Right atrium auricular region (tissue), 2 donors: ENCODE data around the gene CSRP1. TPM values are rescaled to one million over a fixed set of nuclear protein-coding genes. Genes with fewer than 3 reads are reported as not detected.
"Not testable (repeated sequence)": the region's sequence is repeated elsewhere in the genome, so short reads cannot be mapped to it uniquely, and the experiment has no call there.

Experiments
- DNase-seq: peaks from one replicate; pipeline ENCODE4 v3.0.0-alpha.2; 2019; ENCODE audit warnings: low spot score
- H3K27ac ChIP-seq, 2 donors: fragments of 200-600 bp; sonication (generic); 1 replicate in 1 of 2; 2 replicates in 1 of 2; pipeline ENCODE4 v1.5.1; 2016 to 2019
- H3K27me3 ChIP-seq, 2 donors: fragments of 200-600 bp; sonication (generic); one replicate each; pipeline versions ENCODE4 v1.5.1 to v1.6.0; 2017 to 2019
- H3K36me3 ChIP-seq: fragments of 200-600 bp; sonication (generic); one replicate; pipeline ENCODE4 v1.5.1; 2016
- H3K4me1 ChIP-seq, 2 donors: fragments of 200-600 bp; sonication (generic); one replicate each; pipeline versions ENCODE4 v1.5.1 to v1.6.0; 2017 to 2019
- H3K4me3 ChIP-seq, 2 donors: fragments of 200-600 bp; sonication (generic); 1 replicate in 1 of 2; 2 replicates in 1 of 2; pipeline ENCODE4 v1.5.1; 2017 to 2019; ENCODE audit warnings: mild to moderate bottlenecking in 1 of 2, moderate library complexity in 1 of 2
- H3K9me3 ChIP-seq, 2 donors: fragments of 200-600 bp; sonication (generic); one replicate each; pipeline ENCODE4 v1.5.1; 2019
- total RNA-seq, 2 donors: library from RNA; depleted of rRNA; stranded (reverse); fragments of >200 nt; gene quantifications; one replicate each; pipeline ENCODE4 v1.1.0, GENCODE V29; 2016
- TF ChIP-seq, protein P1 (sequence below), 2 donors: fragments of 200-600 bp; sonication (generic); IDR thresholded peaks; one replicate each; pipeline ENCODE4 v1.5.1; 2019; ENCODE audit warnings: antibody characterized with exemption in 2 of 2

Gene CSRP1
- total RNA-seq, 2 donors from 2014 or later = 138 to 719 TPM

- Histone ChIP-seq H3K4me3 (no peak overlapping the region), H3K36me3 (no peaks in the 10 kb centered on the region), H3K27me3 (no peaks in the 10 kb centered on the region), H3K27ac (no peak overlapping the region), H3K4me1 (peaks cover 0 to 18% of the 10 kb centered on the region in 2 donors), H3K9me3 (peaks cover 0 to 5% of the 10 kb centered on the region in 2 donors)
- TF ChIP-seq, protein P1, sequence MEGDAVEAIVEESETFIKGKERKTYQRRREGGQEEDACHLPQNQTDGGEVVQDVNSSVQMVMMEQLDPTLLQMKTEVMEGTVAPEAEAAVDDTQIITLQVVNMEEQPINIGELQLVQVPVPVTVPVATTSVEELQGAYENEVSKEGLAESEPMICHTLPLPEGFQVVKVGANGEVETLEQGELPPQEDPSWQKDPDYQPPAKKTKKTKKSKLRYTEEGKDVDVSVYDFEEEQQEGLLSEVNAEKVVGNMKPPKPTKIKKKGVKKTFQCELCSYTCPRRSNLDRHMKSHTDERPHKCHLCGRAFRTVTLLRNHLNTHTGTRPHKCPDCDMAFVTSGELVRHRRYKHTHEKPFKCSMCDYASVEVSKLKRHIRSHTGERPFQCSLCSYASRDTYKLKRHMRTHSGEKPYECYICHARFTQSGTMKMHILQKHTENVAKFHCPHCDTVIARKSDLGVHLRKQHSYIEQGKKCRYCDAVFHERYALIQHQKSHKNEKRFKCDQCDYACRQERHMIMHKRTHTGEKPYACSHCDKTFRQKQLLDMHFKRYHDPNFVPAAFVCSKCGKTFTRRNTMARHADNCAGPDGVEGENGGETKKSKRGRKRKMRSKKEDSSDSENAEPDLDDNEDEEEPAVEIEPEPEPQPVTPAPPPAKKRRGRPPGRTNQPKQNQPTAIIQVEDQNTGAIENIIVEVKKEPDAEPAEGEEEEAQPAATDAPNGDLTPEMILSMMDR (IDR thresholded peaks at IDR 0.05) = no peak
- DNase-seq = no peak
Observed at GRCh38 chr1:201528631-201529252, 21.8 kb upstream of the CSRP1 start.

GRCh38 chr1:201527879-201528278, 21.0 kb upstream of the CSRP1 start:
- TF ChIP-seq, protein P1 (IDR thresholded peaks at IDR 0.05) = no peak
- Histone ChIP-seq H3K9me3 (peaks cover 0 to 5% of the 10 kb centered on the region in 2 donors), H3K27ac (no peak overlapping the region), H3K4me1 (peaks cover 0 to 18% of the 10 kb centered on the region in 2 donors), H3K4me3 (no peak overlapping the region), H3K36me3 (no peaks in the 10 kb centered on the region), H3K27me3 (no peaks in the 10 kb centered on the region)
- no peak for DNase-seq

DNA sequence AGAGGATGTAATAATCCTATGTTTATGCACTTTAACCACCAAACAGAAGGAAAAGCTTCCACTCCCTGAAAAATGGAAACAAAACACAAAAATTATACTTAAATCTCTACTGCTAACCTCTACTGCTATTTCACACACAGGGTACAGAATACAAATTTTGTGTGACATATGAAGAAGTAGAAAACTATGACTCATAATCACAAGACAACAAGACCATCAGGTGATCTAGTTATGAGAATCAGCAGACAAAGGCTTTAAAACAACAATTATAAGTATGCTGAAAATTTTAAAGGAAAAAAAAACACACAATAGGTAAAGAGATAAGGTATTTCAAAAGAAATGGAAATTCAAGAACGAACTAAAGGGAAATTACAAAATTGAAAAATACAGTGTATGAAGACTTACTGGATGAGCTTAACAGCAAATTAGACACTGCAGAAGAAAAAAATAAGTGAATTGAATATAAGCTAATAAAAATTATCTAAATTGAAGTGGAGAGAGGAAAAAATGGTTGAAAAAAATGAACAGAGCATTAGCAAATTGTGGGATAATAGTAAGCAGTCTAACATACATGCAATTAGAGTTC, 18.4 kb upstream of the CSRP1 start:
- no peaks in the 10 kb centered on the region for H3K27me3 ChIP-seq
- no peak for DNase-seq
- TF ChIP-seq, protein P1 (IDR thresholded peaks at IDR 0.05) = no peak
- H3K4me3 ChIP-seq = no peak overlapping the region
- peaks cover 0 to 5% of the 10 kb centered on the region in 2 donors for H3K9me3 ChIP-seq
- H3K4me1 ChIP-seq = no peaks in the 10 kb centered on the region
- H3K36me3 ChIP-seq = no peaks in the 10 kb centered on the region
- H3K27ac ChIP-seq = no peak overlapping the region

DNA sequence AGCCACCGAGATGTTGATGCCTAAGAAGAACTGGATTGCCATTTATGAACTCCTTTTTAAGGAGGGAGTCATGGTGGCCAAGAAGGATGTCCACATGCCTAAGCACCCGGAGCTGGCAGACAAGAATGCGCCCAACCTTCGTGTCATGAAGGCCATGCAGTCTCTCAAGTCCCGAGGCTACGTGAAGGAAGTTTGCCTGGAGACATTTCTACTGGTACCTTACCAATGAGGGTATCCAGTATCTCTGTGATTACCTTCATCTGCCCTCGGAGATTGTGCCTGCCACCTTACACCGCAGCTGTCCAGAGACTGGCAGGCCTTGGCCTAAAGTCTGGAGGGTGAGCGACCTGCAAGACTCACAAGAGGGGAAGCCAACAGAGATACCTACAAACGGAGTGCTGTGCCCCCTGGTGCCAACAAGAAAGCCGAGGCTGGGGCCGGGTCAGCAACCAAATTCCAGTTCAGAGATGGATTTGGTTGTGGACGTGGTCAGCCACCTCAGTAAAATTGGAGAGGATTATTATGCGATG, 13.2 kb upstream of the CSRP1 start:
- H3K4me1 ChIP-seq, DNase-seq, H3K4me3 ChIP-seq, H3K27me3 ChIP-seq, H3K36me3 ChIP-seq, H3K27ac ChIP-seq, H3K9me3 ChIP-seq: not testable (repeated sequence)

DNA sequence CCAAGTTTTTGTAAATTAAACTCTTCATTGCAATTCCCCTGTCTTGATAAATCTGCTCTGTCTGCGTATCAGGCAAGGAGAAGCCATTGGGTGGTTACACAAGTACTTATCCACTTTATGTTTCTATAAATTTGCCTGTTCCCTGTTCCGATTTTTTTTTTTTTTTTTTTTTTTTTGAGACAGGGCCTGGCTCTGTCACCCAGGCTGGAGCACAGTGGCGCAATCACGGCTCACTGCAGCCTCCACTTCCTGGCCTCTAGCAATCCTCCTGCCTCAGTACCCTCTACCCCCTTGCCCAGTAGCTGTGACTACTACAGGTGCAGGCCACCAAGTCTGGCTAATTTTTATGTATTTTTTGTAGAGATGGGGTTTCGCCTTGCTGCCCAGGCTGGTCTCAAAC, 11.1 kb upstream of the CSRP1 start:
- Histone ChIP-seq H3K4me1 (peaks cover 0 to 4% of the 10 kb centered on the region in 2 donors), H3K4me3 (no peak overlapping the region), H3K27me3 (no peaks in the 10 kb centered on the region), H3K27ac (no peak overlapping the region), H3K9me3 (no peaks in the 10 kb centered on the region), H3K36me3 (no peaks in the 10 kb centered on the region)
- no peak for DNase-seq
- TF ChIP-seq, protein P1 (IDR thresholded peaks at IDR 0.05) = no peak

DNA sequence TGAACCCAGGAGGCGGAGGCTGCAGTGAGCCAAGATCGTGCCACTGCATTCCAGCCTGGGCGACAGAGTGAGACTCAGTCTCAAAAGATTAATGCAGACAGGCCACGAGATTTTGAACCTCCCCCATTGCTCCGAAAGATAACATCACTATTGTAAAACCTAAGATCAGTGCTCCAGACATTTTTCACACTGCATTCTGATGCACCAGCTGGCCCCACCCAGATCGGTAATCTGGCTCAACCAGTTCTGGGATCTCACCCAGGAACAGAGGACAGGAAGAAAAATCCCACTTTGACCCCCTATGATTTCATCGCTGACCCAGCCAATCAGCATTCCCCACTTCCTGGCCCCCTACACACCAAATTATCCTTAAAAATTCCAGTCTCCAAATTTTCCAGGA, 10.7 kb upstream of the CSRP1 start:
- DNase-seq = no peak
- Histone ChIP-seq H3K4me3 (no peak overlapping the region), H3K9me3 (no peaks in the 10 kb centered on the region), H3K27me3 (no peaks in the 10 kb centered on the region), H3K4me1 (peaks cover 0 to 9% of the 10 kb centered on the region in 2 donors), H3K36me3 (no peaks in the 10 kb centered on the region), H3K27ac (no peak overlapping the region)
- TF ChIP-seq, protein P1 (IDR thresholded peaks at IDR 0.05) = no peak
